K562 (cell line): ENCODE measurements around the gene GSG1L2.

Experiments
- CBFB ChIP-seq: sonication (generic); formaldehyde crosslinking; IDR thresholded peaks from 2 replicates; pipeline ENCODE4 v1.4.0; 2020; ENCODE audit warnings: mild to moderate bottlenecking, missing genetic modification reagents
- SP1 ChIP-seq: sonication (generic); formaldehyde crosslinking; IDR thresholded peaks from 2 replicates; pipeline ENCODE4 v1.8.1; 2022; ENCODE audit warnings: mild to moderate bottlenecking, missing genetic modification reagents

- TF ChIP-seq SP1 (CRISPR knock-in tag) = no peak
- no peak for TF ChIP-seq CBFB (CRISPR knock-in tag)
Observed at GRCh38 chr17:9772658-9773057, 49.2 kb downstream of the GSG1L2 start.
